Erythroblast (primary cell): ENCODE data around the gene ZG16.

Source experiments
- GATA1 ChIP-seq: IDR thresholded peaks from 2 replicates; pipeline ENCODE4 v1.6.1; 2011; ENCODE audit warnings: low read depth, mild to moderate bottlenecking, control low read depth, low read length, moderate library complexity
- POLR2A ChIP-seq: IDR thresholded peaks from 2 replicates; pipeline ENCODE4 v1.6.1; 2011; ENCODE audit warnings: mild to moderate bottlenecking, low read length

DNA sequence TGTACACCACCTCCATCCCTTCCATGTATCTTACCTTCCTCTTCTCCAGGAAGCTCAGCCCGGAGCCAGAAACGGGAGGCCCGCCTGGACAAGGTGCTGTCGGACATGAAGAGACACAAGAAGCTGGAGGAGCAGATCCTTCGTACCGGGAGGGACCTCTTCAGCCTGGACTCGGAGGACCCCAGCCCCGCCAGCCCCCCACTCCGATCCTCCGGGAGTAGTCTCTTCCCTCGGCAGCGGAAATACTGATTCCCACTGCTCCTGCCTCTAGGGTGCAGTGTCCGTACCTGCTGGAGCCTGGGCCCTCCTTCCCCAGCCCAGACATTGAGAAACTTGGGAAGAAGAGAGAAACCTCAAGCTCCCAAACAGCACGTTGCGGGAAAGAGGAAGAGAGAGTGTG lies 41.5 kb downstream of the ZG16 start:
- TF ChIP-seq POLR2A (no peak), GATA1 (no peak)
